Caco-2 (cell line): ENCODE data around the gene UBE2A. TPM values are rescaled to one million over a fixed set of nuclear protein-coding genes. Genes with fewer than 3 reads are reported as not detected.

Experiments
- BruUV-seq: library from RNA; stranded (reverse); fragments of 400-500 nt; replicated peaks from 2 replicates; lab custom pipeline; 2021; lab: Mats Ljungman, UMichigan
- CTCF ChIA-PET: fragments of 300-600 bp; sonication (Branson Sonifier 250); formaldehyde crosslinking; loops from one replicate; lab custom pipeline; 2022; ENCODE audit warnings: antibody characterized with exemption; lab: Charles Lee
- POLR2A ChIA-PET: fragments of 300-600 bp; sonication (Branson Sonifier 250); formaldehyde crosslinking; loops from one replicate; lab custom pipeline; 2022; ENCODE audit warnings: antibody characterized with exemption; lab: Charles Lee
- DNase-seq, 2 experiments: peaks; one replicate each; pipeline versions ENCODE4 v3.0.0 to v3.0.0-alpha.2; 2020 to 2022
- H3K27me3 ChIP-seq: replicated peaks from 2 replicates; pipeline ENCODE4 v1.6.0; 2011; ENCODE audit warnings: low read length; ENCODE audit not compliant: control insufficient read depth, insufficient read depth
- H3K36me3 ChIP-seq: 2 replicates; pipeline ENCODE4 v1.5.1; 2011; ENCODE audit warnings: low read length; ENCODE audit not compliant: control insufficient read depth, insufficient read depth
- H3K4me1 ChIP-seq: fragments of 250-450 bp; sonication (Bioruptor Pico); 2 replicates; pipeline ENCODE4 v1.5.1; 2020; ENCODE audit warnings: mild to moderate bottlenecking
- H3K4me3 ChIP-seq: 2 replicates; pipeline ENCODE4 v1.5.1; 2011; ENCODE audit warnings: low read depth, mild to moderate bottlenecking, control low read depth, low read length
- H3K9me3 ChIP-seq: fragments of 250-450 bp; sonication (Bioruptor Pico); 2 replicates; pipeline ENCODE4 v1.5.1; 2020; ENCODE audit warnings: mild to moderate bottlenecking, moderate library complexity
- H3K27ac Mint-ChIP-seq: one replicate; pipeline ENCODE4 v1.8.0; 2022; ENCODE audit warnings: mixed read lengths; ENCODE audit not compliant: unreplicated experiment
- H3K27me3 Mint-ChIP-seq: one replicate; pipeline ENCODE4 v1.8.0; 2022; ENCODE audit warnings: mixed read lengths; ENCODE audit not compliant: insufficient read depth, unreplicated experiment
- H3K36me3 Mint-ChIP-seq: one replicate; pipeline ENCODE4 v1.8.0; 2022; ENCODE audit warnings: mild to moderate bottlenecking, mixed read lengths; ENCODE audit not compliant: insufficient read depth, unreplicated experiment
- H3K4me1 Mint-ChIP-seq: one replicate; pipeline ENCODE4 v1.8.0; 2022; ENCODE audit warnings: low read depth, mixed read lengths; ENCODE audit not compliant: unreplicated experiment
- H3K4me3 Mint-ChIP-seq: one replicate; pipeline ENCODE4 v1.8.0; 2022; ENCODE audit warnings: mild to moderate bottlenecking, moderate library complexity, mixed read lengths; ENCODE audit not compliant: unreplicated experiment
- H3K9me3 Mint-ChIP-seq: one replicate; pipeline ENCODE4 v1.8.0; 2022; ENCODE audit warnings: mixed read lengths; ENCODE audit not compliant: unreplicated experiment
- CTCF ChIP-seq, 2 experiments: fragments of 200-600 bp in 1 of 2; IDR thresholded peaks; 1 replicate in 1 of 2; 2 replicates in 1 of 2; pipeline versions ENCODE4 v1.5.1 to v1.8.0; 2011 to 2022; ENCODE audit warnings: antibody characterized with exemption in 1 of 2, control low read depth in 1 of 2, inconsistent platforms in 1 of 2, low read depth in 1 of 2, low read length in 1 of 2, mild to moderate bottlenecking in 1 of 2, moderate library complexity in 1 of 2; ENCODE audit not compliant: insufficient read depth in 1 of 2, severe bottlenecking in 1 of 2, unreplicated experiment in 1 of 2
- intact Hi-C: fragments of 100-400 bp; cut with micrococcal nuclease; formaldehyde crosslinking; loops from one replicate; pipeline ENCODE4 v1.10.0; 2022; ENCODE audit not compliant: unreplicated experiment
- total RNA-seq: library from RNA; stranded (reverse); gene quantifications from 2 replicates; pipeline ENCODE4 v1.2.3, GENCODE V29; 2022

The UBE2A gene
- total RNA-seq, 1 experiment from 2014 or later, result 52.9 TPM

GRCh38 chrX:119617517-119618164 is 43.3 kb downstream of the UBE2A start:
- TF ChIP-seq CTCF (IDR thresholded peaks at IDR 0.05; ENCODE audit: insufficient read depth in 1 of 2, low read depth in 1 of 2, low read length in 1 of 2, severe bottlenecking in 1 of 2, unreplicated experiment in 1 of 2), result no peak
- Mint-ChIP-seq H3K4me3 (no peak overlapping the region), H3K9me3 (no peaks in the 10 kb centered on the region), H3K27ac (no peak overlapping the region), H3K36me3 (no peaks in the 10 kb centered on the region), H3K4me1 (no peaks in the 10 kb centered on the region), H3K27me3 (no peaks in the 10 kb centered on the region)
- no peaks in the 10 kb centered on the region for H3K9me3 ChIP-seq
- no peaks in the 10 kb centered on the region for H3K4me1 ChIP-seq
- no peaks in the 10 kb centered on the region for H3K36me3 ChIP-seq
- ChIA-PET CTCF (interaction anchor here (1.2 kb wide), 1 partner anchor 112 kb away, joined by 3 read pairs; no protein-coding TSS in a partner anchor), POLR2A (no interaction called here)
- no TSS peak for BruUV-seq
- DNase-seq, result no peak
- no peak overlapping the region for H3K4me3 ChIP-seq
- intact Hi-C loops, result no loop called here
- H3K27me3 ChIP-seq, result no peaks in the 10 kb centered on the region

- POLR2A ChIA-PET, result no interaction called here
- no peaks in the 10 kb centered on the region for H3K36me3 ChIP-seq
- H3K9me3 ChIP-seq, result no peaks in the 10 kb centered on the region
- H3K4me3 Mint-ChIP-seq, result no peak overlapping the region
- no peak overlapping the region for H3K4me3 ChIP-seq
- H3K36me3 Mint-ChIP-seq, result no peaks in the 10 kb centered on the region
- CTCF ChIA-PET, result no interaction called here
- H3K9me3 Mint-ChIP-seq, result no peaks in the 10 kb centered on the region
- DNase-seq, result no peak
- no peaks in the 10 kb centered on the region for H3K27me3 Mint-ChIP-seq
- no peak for TF ChIP-seq CTCF (IDR thresholded peaks at IDR 0.05; ENCODE audit: insufficient read depth in 1 of 2, low read depth in 1 of 2, low read length in 1 of 2, severe bottlenecking in 1 of 2, unreplicated experiment in 1 of 2)
- H3K27ac Mint-ChIP-seq, result no peak overlapping the region
- H3K4me1 ChIP-seq, result no peaks in the 10 kb centered on the region
- intact Hi-C loops, result no loop called here
- no TSS peak for BruUV-seq
- H3K27me3 ChIP-seq, result no peaks in the 10 kb centered on the region
- no peaks in the 10 kb centered on the region for H3K4me1 Mint-ChIP-seq
These were observed 44.1 kb downstream of the UBE2A start for GRCh38 chrX:119618439-119618838.

DNA sequence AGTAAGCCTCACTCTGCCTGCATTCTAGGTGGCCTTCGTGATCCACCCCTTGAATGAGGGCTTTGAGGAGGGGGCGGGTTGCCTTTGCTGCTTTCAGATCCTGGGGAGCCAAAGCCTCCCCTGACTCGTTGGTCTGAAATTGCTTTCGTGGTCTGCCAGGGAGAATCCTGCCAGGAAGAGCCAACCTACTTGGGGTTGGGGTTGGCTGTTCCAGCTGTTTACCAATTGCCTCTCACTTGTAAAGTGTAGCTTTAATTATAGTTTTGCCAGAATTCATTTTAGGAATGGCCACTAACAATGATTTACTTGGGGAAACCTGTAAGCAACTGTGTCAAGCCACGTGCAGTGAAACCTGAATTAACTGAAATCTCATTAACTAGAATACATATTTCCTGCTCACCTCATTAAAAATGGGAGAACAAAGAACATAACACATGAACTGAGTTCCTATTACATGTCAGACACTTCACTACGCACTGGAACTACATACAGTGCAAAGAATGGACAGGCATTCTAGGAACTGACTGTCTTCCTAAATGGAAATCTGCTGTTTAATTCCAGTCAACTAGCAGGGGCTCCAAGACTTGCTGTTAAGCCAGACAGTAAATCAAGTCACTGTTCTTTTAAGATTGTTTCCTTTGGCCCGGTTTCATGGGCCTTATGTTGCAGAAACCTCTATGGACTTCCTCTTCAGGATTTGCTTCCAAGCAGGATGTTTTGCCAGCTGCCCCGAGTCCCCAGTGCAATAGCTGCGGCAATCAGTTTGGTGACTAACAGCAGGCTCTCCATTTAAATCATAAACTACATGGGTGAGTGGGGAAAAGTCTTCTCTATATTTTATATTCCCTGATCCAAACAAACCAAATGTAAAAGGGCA is 48.2 kb downstream of the UBE2A start:
- TF ChIP-seq CTCF (IDR thresholded peaks at IDR 0.05; ENCODE audit: insufficient read depth in 1 of 2, low read depth in 1 of 2, low read length in 1 of 2, severe bottlenecking in 1 of 2, unreplicated experiment in 1 of 2), result no peak
- Histone ChIP-seq H3K27me3 (no peaks in the 10 kb centered on the region), H3K4me1 (no peaks in the 10 kb centered on the region), H3K4me3 (no peak overlapping the region), H3K9me3 (no peaks in the 10 kb centered on the region), H3K36me3 (no peaks in the 10 kb centered on the region)
- DNase-seq, result no peak
- intact Hi-C loops, result no loop called here
- H3K36me3 Mint-ChIP-seq, result no peaks in the 10 kb centered on the region
- POLR2A ChIA-PET, result no interaction called here
- BruUV-seq, result no TSS peak
- H3K27me3 Mint-ChIP-seq, result no peaks in the 10 kb centered on the region
- H3K4me1 Mint-ChIP-seq, result no peaks in the 10 kb centered on the region
- H3K4me3 Mint-ChIP-seq, result no peak overlapping the region
- no peak overlapping the region for H3K27ac Mint-ChIP-seq
- no peaks in the 10 kb centered on the region for H3K9me3 Mint-ChIP-seq
- CTCF ChIA-PET, result interaction anchor here (0.6 kb wide), 1 partner anchor 21 kb away, joined by 5 read pairs; no protein-coding TSS in a partner anchor
